ENCODE results near the gene CMSS1. TPM values are rescaled to one million over a fixed set of nuclear protein-coding genes. Genes with fewer than 3 reads are reported as not detected.

The CMSS1 gene
- total RNA-seq = 15.1 and 17.2 TPM in 2 replicates

DNA sequence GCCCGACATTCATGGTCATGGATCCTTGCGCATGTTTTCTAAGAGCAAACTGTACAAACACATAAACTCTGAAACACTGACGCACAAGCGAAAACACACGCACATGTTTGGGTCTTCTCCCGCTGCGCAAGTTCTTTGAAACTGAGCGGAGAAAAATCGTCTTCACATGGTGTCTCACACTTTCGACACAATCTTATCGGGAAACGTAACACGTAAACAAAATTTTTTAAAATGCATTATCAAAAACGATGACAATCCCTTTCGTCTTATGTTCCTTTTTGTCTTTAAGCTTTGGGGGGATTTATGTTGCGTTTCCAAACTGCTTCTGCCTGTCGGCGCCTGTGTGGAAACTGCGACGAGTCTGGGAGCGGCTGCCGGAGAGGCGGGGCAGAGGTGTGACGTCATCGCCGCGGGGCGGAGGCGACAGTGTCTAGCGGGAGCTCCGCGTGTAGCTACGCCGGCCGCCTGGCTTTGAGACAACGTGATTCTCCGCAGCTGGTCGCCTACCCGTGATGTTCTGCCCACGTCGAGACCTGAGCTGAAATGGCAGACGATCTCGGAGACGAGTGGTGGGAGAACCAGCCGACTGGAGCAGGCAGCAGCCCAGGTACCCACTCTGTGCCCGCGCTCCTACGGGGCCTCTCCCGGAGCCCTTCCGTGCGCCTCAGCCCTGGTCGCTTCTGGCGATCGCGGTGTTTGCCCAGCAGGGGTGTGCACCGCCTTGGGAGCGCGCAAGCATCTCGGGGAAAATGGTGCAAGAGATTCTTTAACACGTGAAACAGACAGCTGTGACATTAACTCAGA, at the start of gene CMSS1:
Gene CMSS1, plus strand, starts transcription at position 426 of the 804 bp plus-strand sequence.
- peak; percentile 80 for DNase-seq (ENCODE audit: low read depth)

DNA sequence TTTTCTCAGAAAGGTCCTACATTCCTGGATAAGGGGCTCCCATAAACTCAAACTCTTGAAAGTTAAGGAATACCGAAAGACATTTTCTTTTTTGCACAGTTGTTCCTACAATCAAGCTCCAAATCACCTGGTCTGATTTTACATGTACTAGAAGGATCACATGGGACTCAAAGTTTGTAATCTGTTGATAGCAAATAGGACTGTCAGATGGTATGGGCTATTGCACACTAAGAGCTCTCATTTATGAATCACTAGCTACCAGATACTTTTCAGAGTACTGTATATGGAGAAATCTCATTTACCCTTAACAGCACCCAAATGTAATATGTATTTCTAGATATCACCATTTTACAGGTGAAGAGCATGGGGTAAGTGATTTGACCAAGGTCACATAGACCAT, 49.5 kb upstream of the CMSS1 start:
- DNase-seq (ENCODE audit: low read depth) = no peak

DNA sequence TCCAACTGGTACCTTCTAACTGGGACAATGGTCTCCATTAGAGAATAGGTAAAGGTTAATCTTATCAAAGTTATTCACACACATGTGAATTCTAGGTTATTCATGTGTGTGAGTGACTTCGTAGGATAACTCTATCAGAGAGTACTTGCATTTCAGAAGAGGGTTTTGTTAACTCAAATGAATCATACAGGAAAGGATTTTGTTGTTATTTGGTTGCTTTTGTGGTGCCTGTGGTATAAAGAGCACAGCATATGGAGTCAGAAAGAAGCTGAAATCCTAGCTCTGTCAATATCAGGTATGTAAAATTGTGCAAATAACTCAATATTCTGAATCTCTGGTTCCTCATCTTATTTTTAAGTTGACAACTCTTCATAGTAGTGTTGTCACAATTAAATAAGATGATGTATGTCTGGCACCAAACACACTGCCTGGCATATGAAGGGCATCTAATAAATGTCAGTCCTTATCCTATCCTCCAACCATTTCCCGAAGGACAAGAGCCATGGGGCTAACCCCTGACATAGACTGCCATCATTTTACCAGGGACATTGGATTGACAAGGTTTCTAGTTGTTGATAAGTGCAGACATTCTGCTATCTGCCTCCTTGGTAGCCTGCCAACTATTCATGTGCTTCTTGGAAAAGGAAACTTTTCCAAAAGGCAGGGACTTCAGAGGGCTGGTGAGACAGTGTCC, 48.7 kb upstream of the CMSS1 start:
- no peak for DNase-seq (ENCODE audit: low read depth)

DNA sequence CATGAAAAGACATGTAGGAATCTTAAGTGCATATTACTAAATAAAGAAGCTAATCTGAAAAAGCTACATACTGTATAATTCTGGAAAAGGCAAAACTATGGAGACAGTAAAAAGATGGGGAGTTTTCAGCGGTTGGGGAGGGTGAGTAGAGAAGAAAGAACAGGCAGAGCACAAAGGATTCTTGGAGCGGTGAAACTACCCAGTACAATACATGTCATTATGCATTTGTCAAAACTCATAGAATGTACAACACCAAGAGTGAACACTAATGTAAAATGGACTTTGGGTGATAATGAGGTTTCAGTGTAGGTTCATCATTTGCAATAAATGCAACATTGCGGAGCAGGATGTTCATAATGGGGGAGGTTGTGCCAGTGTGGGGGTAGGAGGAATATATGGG, 45.5 kb upstream of the CMSS1 start:
- no peak for DNase-seq (ENCODE audit: low read depth)

DNA sequence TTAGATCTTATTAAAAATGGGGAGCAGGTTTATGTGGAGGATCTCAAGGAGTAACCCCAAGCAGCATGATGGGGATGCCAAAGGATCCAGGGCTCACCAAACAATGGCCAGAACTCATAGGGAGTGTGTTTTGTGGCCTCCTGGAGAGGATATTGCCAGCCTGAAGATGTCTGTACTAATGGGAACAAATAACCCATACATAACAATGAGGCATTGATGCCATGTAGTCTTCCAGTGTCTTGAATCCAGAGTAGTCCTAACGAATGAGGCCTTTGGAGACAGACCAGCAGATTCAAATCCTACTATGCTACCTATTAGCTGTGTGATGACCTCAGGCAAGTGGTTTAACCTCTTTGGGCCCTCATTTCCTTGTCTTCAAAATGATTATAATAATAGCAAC, 45.0 kb upstream of the CMSS1 start:
- DNase-seq (ENCODE audit: low read depth) = no peak

DNA sequence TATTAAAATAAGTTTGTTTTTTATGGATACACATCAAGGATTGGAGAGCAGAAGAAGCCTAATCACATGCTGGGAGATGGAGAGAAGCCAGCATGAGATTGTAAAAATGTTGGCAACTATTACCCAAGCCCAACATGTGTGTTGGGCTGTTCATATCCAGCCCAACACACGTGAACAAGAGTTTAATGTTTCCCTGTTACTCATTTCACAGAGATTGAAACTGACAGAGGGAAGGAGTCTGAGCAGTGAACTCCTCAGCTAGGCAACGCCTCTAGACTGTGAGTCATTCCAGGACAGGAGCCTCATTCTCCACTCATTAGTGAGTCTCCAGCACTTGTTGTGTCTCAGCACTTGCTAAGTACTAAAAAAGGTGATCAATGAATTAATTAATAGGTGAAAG, 43.2 kb upstream of the CMSS1 start:
- peak; percentile 90 for DNase-seq (ENCODE audit: low read depth)

DNA sequence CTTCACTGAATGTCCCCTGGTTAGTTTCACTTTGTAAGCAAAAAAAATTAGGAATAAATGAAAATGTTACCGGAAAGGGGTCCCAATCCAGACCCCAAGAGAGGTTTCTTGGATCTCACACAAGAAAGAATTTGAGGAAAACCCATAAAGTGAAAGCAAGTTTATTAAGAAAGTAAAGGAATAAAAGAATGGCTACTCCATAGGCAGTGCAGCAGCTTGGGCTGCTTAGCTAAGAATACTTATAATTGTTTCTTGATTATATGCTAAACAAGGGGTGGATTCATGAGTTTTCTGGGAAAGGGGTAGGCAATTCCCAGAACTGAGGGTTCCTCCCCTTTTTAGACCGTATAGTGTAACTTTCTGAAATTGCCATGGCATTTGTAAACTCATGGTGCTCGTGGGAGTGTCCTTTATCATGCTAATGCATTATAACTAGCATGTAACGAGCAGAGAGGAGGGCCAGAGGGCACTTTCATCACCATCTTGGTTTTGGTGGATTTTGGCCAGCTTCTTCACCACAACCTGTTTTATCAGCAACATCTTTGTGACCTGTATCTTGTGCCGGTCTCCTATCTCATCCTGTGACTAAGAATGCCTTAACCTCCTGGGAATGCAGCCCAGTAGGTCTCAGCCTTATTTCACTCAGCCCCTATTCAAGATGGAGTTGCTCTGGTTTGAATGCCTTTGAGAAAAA, 41.0 kb upstream of the CMSS1 start:
- no peak for DNase-seq (ENCODE audit: low read depth)

DNA sequence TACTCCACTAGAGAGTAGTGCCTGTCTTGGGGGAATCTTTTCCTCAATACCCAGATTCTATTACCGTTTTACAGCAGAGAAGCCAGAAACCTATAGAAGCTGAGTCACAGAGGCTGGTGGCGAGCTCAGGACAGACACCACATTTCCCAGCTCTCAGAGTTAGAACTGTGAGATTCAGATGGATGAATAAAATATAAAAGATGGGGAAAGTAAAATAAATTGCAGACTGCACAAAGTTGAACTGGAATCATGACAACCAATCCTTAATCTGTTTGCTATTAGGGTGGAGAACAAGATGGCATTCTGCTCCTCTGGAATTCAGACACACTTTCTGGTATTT, 40.5 kb upstream of the CMSS1 start:
- DNase-seq (ENCODE audit: low read depth) = no peak

DNA sequence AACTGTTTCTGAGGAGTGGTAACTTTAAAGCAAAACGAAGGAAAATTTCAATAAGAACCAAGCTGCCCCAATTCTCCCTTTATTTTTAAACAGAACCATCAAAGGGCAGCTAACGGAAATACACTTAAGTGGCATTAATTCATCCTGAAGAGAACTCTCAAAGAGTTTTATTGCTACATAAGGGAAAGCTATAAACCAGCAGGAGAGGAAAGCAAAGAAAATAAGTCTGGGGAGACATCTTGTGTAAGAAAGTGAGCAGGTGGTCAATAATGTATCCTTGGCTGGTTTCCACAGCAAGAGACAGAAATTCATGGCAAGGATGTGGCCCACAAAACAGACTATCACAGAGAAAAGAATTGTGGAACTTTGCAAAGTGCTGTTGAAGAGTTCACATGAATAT, 40.0 kb upstream of the CMSS1 start:
- DNase-seq (ENCODE audit: low read depth) = no peak

DNA sequence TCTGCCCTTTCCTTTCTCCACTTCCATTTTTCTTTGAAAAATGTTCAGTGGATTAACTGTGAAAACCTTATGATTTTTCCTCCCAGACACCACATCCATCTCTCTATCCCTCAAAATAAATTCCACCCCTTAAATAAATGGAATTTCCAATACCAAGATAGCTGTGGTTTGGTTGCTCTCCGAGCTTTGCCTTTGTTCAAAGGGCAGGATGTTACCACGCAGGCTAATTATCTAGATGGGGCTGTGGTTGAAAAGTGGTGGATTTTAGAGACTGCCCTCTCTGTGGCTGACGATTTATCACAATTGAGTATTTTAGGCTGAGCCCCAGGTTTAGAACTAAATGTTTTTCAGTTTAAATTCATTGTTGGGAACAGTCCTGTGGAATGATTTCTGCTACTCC, 36.9 kb upstream of the CMSS1 start:
- DNase-seq (ENCODE audit: low read depth) = peak; percentile 61

DNA sequence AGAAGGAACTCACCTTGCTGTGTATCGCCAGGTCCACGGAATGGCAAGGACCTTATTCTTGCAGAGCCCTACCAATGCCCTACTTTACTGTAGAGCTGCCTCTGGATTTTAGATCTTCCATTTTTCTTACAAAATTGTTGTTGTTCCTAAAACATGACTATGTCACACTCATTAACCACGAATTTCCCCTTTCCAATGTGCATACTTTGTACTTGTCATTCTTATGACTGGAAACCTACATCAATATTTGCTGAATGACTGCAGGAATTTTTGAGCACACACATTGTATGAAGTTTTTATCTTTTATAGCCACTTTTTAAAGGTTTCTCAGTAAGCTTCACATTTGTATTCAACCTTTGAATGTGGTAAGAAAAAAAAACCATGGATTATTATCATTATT, 35.9 kb upstream of the CMSS1 start:
- DNase-seq (ENCODE audit: low read depth) = peak; percentile 52

DNA sequence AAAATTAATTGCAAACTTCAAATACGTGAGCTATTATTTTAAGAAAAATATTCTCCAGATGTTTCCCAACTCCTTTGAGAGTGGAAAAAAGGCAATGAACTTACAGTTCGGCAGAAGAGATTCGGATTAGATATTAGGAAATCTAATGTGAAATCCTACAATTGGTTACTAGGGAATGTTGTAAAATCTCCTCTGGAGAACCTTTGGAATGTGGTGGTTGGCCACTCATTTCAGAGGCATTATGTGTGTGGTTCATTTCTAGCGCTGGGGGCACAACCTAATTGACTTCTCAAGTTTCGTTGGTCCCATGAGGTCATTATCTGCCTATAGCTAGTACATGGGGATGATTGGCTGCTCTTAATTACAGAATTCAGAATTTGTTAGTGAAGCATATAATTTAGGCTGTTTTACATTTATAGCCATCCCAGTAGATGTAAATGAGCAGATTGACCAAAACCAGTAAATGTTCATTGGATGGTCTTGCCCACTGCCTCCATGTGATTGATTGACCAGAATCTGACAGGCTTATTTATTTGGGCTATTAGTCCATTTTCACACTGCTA, 34.6 kb upstream of the CMSS1 start:
- DNase-seq (ENCODE audit: low read depth) = peak; percentile 98

DNA sequence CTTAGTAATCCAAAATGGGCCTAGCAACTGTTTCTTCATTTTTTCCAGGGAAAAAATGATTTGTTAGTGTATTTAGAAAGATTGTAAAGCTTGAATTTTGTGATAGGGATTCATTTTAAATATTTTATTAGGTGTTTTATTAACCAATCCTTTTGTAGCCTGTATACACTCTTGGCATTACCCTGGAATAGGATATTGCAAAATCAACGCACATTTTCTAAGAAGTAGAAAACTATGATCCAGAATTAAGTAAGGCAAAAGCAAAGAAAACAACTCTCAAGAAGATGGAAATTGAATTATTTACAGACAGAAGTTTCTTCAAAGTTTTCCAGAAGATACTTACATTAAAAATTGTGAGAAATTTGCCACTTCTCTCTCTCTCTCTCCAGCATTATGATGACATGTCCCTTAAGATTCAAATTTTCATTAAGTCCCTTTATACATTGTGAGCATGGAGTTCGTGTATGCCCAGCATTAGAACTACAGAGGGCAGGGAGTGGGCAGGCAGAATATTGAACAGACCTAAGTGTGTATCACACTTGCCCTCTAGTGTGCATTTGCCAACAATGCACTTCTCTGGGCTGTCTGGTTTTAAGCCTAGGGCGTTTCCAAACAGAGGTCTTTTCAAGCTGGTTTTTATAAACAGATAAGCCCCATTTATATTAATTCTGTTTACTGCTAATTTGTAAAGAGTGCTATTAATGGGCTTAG, 28.5 kb upstream of the CMSS1 start:
- DNase-seq (ENCODE audit: low read depth) = peak; percentile 67

DNA sequence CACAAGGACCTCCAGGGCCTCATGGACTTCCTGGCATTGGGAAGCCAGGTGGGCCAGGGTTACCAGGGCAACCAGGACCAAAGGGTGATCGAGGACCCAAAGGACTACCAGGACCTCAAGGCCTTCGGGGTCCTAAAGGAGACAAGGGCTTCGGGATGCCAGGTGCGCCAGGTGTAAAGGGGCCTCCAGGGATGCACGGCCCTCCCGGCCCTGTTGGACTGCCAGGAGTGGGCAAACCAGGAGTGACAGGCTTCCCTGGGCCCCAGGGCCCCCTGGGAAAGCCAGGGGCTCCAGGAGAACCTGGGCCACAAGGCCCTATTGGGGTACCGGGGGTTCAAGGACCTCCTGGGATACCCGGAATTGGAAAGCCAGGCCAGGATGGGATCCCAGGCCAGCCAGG, 23.2 kb upstream of the CMSS1 start:
- DNase-seq (ENCODE audit: low read depth) = no peak

DNA sequence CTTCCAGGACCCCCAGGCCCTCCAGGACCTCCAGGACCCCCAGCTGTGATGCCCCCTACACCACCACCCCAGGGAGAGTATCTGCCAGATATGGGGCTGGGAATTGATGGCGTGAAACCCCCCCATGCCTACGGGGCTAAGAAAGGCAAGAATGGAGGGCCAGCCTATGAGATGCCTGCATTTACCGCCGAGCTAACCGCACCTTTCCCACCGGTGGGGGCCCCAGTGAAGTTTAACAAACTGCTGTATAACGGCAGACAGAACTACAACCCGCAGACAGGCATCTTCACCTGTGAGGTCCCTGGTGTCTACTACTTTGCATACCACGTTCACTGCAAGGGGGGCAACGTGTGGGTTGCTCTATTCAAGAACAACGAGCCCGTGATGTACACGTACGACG, 22.1 kb upstream of the CMSS1 start:
- no peak for DNase-seq (ENCODE audit: low read depth)

DNA sequence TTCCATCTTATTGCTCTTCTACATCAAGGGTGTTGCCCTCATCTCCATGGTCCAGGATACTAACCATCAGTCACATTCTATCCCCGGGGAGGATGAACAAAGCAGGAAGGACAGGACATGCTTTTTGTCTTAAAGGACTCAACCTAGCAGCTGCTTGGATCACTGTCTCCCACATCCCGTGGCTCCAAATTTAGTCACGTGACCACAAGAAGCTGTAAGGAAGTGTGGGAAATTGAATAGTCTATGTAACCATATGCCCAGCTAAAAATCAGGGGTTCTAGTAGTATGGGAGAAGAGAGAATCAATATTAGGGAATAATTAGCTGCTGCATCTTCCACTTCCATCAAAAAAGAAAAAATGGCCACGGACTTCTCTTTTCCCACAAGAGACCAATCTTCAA, 18.2 kb upstream of the CMSS1 start:
- no peak for DNase-seq (ENCODE audit: low read depth)

DNA sequence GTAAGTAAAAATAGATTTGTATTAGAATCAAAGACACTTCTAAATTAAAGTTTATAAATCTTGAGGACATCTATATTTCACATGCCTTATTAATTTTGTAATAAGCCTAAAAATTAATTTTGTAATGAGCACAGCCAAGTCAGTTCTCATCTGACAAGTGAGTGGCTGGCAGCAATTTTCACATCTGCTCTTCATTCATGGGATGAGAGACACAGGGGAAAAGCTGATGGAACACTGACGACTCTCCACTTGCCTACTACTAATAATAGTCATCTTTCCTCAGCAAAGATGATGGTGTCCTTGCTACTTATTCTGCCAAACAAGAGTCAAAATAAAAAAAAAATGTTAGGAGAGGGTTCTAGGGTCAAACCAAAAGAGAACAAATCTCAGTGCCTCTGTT, 14.4 kb upstream of the CMSS1 start:
- DNase-seq (ENCODE audit: low read depth) = no peak

DNA sequence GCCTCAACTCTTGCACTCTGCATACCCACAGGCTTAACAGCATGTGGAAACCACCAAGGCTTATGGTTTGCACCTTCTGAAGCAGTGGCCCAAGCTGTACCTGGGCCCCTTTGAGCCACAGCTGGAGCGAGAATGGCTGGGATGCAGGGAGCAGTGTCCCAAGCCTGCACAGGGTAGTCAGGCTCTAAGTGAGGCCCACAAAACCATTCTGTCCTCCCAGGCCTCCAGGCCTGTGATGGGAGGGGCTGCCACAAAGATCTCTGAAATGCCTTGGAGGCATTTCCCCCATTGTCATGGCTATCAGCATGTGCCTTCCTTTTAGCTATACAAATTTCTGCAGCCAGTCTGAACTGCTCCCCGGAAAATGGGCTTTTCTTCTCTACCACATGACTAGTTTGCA, 12.5 kb upstream of the CMSS1 start:
- no peak for DNase-seq (ENCODE audit: low read depth)

DNA sequence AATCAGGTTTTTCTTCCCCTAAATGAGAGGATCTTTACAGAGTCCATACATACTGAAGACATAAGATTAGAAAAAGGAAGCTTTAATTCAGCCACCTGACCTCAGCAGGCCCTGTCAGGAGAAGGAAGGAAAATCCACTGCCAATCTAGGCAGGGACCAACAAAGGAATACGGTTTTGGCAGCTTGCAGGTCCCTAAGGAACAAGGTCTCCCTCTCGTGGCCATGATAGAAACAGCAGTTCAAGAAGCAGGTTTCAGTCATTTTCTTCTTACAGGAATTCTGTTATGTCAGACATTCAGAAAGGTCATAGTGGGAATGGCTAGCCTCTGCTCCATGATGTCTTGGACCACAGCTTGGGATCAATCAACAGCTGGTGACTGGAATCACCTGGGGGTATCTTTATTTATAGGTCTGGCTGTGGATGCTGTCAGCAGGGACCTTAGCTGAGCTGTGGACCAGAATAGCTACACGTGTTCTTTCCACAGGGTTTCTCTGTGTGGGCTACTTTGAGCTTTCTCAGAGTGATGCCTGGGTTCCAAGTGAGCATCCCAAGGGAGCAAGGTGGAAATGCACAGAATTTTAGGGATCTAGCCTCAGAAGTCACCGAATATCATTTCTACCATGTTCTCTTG, 9.4 kb upstream of the CMSS1 start:
- DNase-seq (ENCODE audit: low read depth) = peak; percentile 86

DNA sequence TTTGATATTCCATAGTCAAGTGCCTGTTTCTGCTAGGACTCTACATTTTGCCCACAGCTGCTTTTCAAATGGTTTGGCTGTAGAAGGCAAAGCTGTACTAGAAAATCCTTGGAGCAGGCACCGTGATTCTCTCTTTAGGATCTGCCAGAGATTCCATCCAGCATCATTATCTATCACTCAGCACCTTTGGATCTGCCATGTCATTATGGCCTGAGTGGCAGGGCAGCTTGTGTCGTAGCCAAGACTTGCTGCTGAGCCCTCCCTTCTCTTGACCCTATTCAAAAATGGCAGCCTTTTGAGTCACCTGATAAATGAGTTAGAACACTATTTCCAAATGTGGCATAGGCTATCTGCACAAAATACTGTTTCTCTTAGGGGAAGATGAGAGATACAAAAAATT, 8.1 kb upstream of the CMSS1 start:
- no peak for DNase-seq (ENCODE audit: low read depth)

DNA sequence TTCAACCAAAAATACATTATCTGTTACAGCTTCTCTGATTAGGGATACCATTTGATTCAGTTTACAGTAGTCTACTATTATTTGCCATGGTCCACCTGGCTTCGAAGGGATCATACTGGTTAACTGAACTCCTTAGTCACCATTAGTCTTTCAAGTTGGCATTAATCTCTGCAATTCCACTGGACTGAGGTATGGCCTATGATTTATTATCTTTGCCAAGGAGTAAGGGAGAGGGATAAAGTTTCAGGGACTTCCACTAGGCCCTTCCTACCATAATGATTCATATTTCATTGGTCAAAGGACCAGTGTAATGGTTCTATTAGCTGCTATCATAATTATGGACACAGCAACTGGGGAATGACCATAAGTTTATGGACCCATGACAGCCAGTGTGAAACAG, 7.3 kb upstream of the CMSS1 start:
- no peak for DNase-seq (ENCODE audit: low read depth)

DNA sequence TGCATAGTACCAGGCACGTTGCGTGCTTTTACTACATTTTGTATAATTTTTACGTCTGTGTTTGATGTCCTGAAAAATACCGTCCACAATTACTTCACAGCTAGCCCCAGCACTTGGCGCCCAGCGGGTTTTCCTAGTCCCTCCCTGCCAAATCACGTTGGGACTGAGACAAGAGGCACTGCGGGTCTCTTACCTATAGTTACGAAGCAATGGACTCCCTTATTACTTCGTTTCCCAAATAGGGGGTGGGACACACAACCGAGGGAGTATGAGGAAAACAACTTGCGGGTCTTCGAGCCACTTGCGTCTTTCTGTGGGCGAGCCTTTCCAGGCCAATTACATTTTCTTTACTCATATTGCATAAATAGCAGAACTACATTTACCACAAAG, 620 bp upstream of the CMSS1 start:
- no peak for DNase-seq (ENCODE audit: low read depth)

Measured in renal cortical epithelial cell (primary cell).